GM18907 (cell line): ENCODE data around the gene AKT3.
A peak's percentile ranks its signal among the peaks of the same experiment; 100 is the strongest.
"Not testable (repeated sequence)": the region's sequence is repeated elsewhere in the genome, so short reads cannot be mapped to it uniquely, and the experiment has no call there.

ENCODE experiments used
- ATAC-seq: cut with Tn5 transposase; IDR thresholded peaks from one replicate; pipeline ENCODE4 v1.9.1; 2021; ENCODE audit warnings: mild to moderate bottlenecking, moderate library complexity; ENCODE audit not compliant: unreplicated experiment

The AKT3 gene

DNA sequence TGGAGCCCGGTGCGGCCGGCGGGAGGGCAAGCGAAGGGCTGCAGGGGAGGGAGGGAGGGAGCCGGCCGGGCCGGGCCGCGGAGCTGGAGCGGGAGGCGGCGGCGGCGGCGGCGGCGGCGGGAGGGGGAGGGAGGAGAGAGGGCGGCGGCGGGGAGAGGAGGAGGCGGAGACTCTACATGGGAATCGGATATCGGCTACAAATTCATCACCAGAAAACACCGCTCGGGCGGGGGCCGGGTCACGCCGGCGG lies at the start of gene AKT3:
TSS of gene AKT3 (minus strand) at position 42 of the 250 bp plus-strand sequence. CDS start 7,073 bp downstream, outside the sequence.
- ATAC-seq = peak; percentile 64

GRCh38 chr1:243898278-243898677 lies 48.2 kb upstream of the AKT3 start:
- ATAC-seq = no peak

DNA sequence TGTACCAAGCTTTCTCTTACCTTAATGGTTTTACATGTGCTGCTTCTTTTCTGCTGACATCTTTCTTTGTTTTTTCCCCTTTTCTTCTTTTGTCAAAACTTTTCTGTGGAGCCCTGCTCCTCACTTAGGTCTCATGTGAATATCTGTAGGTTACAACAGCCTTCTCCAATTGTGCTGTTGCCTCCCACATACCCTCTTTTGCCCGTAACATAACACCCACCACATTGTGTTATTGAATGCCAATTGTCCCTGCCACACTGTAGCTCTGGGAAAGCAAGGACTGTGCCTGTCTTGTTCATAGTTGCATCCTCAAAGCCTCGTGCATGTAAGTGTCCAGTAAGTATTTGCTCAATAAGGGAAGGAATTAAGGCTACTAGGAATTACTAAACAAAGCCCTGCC lies 46.3 kb upstream of the AKT3 start:
- no peak for ATAC-seq

DNA sequence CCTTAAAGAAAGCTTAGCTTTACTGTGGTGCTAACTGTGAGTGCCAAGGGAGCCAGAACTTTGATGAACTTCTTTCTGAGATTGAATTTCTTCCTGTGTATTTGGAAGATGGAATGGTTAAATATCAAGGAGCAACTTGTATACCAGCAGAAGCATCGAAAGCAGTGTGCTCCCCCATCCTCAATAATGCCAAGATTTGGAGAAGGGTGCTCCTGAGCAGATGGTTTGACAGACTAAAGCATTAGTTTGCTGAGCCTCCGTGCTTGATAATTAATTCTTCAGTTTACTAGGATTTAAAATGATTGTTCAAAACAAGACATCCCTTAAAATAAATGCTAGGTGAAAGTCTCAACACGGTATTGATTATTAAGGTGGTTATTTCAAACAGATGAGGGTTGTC lies 42.4 kb upstream of the AKT3 start:
- no peak for ATAC-seq

DNA sequence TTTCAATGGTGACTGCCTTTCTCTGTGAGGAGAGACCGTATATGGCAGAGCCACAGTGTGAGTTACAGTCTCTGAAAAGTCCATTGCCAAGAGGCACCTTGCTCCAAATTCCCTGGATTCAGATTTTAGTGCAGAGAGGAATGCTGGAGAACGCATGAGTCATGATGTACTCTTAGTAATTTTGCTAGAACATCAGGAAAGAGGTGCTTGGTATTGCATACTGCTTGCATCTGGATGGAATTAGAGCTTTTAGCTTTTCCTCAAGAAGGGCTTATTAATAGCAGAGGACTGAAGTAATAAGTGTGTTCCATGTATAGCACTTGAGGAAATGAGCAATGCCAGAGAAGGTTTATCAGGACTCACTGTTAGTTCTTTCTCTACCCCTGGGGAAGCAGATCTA lies 40.5 kb upstream of the AKT3 start:
- ATAC-seq = no peak

- ATAC-seq = no peak
These were observed 35.8 kb upstream of the AKT3 start for GRCh38 chr1:243885806-243886205.

GRCh38 chr1:243884603-243885002 lies 34.6 kb upstream of the AKT3 start:
- no peak for ATAC-seq

- no peak for ATAC-seq
These were observed 33.5 kb upstream of the AKT3 start for GRCh38 chr1:243883551-243883950.

DNA sequence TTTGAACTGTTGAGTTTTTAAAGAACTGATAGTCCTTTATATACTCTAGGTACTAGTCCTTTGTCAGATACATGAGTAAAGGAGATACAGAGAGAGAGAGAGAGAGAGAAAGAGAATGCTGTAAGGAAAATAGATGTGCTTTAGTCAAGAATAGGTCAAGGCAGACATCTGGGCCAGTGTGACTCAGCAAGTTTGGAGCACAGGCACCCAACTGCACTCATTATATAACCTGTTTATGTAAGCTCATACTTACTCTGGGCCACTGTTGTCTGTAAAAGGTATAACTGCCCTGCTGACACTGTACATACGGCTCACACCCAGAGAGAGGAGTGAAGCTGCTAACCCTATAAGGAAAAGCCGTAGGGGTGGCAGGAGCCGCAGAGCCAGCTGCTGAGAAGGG lies 32.2 kb upstream of the AKT3 start:
- ATAC-seq = no peak

- ATAC-seq = not testable (repeated sequence)
These were observed 27.0 kb upstream of the AKT3 start for GRCh38 chr1:243877058-243877457.

DNA sequence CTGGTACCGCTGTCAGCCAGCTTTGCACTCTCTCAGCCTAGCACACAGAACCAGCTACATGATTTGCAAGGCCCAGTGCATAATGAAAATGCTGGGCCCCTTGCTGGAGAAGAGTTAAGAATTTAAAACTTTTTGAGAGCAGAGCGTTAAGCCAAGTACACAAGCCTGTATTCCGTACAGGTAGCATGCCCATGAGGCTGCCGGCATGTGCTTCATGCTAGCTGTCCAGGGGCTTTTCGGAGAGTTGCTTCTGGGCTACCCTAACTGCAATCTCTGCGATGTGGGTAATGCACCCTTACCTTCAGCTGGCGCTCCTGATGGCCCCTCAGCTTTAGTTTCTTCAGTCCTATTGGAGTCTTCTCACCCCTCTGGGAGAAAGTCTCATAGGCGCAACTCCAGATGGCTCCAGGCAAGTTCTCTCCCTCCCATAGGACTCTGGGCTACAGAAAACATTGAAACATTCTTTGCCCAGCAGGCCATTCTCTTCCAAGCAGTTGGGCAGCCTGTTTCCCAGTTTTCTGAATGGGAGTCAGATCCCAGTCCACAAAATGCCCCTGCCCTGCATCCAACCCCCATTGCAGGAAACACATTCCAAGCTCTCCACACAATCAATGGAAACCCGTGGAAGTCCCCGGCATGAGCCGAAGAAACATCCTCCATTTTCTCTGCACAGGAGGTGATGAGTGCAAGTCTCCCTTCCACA lies 5.7 kb upstream of the AKT3 start:
- no peak for ATAC-seq

- no peak for ATAC-seq
These were observed 1.7 kb upstream of the AKT3 start for GRCh38 chr1:243851765-243852164.

GRCh38 chr1:243851257-243851756 lies 1.3 kb upstream of the AKT3 start:
- no peak for ATAC-seq

GRCh38 chr1:243850452-243851256 lies 611 bp upstream of the AKT3 start:
- ATAC-seq = peak; percentile 56

DNA sequence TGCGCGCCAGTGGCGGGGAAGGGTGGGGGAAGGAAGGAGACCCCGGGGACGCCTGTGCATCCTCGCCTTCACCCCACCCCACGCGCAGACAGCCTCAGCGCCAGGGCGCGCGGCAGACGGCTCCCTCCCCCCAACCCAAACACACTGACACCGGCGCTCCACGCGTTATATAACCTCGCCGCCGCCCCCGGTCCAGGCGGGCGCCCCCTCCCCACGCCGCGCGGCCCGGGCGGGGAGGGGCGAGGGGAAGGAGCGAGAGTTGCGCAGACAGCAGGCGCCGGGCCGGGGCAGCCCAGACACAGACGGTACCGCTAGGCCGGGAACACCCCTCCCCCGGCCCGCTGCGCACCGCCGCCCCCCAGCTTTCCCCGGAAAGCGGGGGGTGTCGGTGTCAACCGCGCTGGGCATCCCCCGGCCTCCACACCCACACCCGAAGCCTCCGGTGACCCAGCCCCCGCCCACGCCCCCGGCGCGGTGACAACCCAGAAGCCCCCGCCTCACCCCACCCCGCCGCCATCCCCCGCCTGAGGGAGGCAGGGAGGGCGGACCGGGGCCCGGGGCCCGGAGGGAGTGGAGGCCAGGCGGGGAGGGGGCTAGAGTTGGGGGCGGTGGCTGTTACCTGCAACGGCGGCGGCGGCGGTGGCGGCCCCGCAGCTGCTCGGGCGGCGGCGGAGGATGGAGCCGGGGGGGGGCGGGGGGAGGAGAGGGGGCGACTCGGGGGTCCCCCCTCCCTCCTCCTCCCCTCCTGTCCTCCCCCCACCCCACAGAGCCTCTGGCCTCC lies 432 bp downstream of the AKT3 start:
- ATAC-seq = peak; percentile 28

DNA sequence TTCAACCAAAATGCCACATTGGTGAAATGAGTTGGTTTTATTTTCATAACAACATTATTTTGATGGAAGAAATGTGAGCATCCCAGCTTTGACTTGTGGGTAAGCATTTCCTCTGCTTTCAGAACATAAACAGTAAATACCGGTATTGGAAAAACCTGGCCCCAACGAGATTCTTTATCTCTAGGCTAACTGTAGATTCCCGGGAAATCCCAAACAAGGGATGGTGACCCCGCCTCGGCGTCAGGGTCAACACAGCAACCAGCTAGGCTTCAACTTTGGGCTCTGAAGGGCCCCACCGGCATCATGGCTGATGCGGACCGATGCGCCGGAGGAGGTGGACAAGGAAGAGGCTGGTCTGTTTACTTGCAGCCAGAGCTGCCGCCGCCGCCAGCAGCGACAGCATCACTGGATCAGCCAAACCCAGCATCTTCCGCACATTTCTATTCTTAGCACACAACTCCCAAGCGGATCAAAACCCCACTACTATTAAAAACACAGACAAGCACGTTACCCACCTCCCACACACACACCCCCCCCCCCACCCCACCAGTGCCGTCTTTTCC lies 1.1 kb downstream of the AKT3 start:
- peak; percentile 30 for ATAC-seq

DNA sequence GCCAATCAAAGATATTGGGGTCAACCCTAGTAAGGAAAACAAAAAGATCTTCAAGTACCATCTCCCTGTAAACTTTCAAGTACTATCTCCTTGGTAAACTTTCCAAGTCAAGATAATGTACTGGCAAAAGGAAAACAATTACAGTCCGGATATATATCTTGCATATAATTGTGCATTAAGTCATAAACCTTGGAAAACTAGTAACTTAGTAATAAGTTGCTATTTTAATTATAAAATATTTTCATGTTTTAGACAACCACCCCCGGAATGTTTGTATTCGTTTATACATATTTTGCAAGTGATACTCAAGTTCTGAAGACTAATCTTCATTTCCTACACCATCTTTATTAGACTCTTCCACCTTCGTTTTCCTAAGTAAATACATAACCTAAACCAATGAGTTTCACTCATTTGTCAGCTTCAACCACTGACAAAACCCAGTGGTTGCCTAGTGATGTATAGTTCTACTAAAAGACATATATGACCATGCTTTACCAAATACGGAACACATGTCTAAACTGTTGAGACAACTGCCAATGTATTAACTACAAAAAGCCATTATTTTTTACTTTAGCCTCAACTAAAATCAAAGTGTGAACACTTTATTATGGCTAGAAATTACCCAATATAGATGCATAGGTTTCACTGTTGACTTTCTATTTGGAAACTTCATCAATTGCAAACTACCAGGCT lies 1.7 kb downstream of the AKT3 start:
- ATAC-seq = no peak

DNA sequence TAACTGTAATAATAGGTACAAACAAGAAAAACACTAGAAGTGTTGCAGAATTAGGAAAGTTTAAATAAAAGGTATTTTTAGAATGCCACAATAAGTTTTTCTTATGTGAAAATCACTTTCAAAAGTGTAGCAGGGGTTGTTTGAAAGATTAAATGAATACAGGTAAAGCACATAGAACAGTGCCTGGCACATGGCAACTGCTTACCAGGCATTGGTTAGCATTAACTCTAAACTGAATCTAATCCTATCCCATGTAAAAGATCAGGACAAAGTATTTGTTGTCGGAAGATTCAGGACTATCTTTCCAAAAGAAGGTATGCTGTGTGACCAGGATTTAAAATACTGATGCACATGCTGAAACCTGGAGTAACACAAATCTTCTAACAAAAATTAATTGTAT lies 3.3 kb downstream of the AKT3 start:
- no peak for ATAC-seq

DNA sequence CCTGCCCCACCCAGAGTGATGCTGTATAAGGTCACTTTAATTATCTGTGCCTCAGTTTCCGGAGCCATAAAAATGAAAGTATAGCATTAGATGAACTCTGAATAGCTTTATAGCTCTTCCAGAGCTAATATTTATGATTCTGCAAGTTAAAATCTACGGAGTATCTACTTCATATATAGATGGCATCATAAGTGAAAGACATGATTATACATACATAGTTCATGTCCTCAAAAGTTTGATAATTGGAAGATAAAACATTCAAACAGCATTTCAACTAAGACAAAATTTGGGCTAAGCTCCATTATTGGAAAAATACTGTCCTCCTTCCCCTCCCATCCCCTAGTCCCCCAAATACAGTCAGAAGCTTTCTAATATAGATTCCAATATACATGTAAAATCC lies 4.2 kb downstream of the AKT3 start:
- no peak for ATAC-seq

GRCh38 chr1:243844186-243844585 lies 5.9 kb downstream of the AKT3 start:
- ATAC-seq = no peak
